ENCODE measurements around the gene PPP2R3A.

DNA sequence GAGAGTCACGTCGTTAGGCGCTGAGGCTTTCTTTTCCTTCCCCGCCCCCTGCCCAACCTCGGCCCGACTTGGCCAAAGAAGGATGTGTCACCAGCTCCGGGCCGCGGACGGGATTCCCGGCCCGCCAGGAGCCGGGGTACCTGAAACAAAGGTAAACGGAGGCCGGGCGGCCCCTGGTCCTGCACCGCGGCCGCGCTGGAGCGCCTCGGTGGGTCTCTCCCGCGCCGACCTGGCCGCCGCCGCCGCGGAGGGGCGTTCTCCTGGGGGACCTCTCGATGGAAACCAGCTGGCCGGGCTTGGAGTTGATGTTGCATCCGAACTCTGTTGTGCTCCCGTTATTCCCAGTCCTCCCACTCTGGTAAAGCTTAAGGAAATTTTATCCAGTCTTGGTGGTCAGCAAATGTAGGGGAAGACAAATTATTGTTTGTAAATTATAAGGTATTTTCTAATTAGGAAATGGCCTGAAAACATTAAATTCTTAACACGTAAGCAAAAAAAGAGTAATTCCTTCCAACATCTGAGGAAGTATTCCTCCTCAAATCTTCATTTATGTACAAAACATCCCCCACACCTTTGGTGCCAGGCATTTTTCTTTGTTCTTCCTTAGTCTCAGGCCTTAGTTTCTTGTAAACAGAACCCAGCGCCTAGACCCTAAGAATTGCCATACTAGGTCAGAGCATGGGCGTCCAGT lies 888 bp downstream of the PPP2R3A start:
- TF ChIP-seq POLR2A (IDR thresholded peaks at IDR 0.05; ENCODE audit: low read depth, low read length) (no peak), JUN (IDR thresholded peaks at IDR 0.05; ENCODE audit: borderline replicate concordance, insufficient read depth, insufficient read length, low read depth) (no peak), POLR2AphosphoS5 (IDR thresholded peaks at IDR 0.05; ENCODE audit: insufficient read depth, low read depth, low read length) (no peak)
- TF ChIP-seq, protein P1, sequence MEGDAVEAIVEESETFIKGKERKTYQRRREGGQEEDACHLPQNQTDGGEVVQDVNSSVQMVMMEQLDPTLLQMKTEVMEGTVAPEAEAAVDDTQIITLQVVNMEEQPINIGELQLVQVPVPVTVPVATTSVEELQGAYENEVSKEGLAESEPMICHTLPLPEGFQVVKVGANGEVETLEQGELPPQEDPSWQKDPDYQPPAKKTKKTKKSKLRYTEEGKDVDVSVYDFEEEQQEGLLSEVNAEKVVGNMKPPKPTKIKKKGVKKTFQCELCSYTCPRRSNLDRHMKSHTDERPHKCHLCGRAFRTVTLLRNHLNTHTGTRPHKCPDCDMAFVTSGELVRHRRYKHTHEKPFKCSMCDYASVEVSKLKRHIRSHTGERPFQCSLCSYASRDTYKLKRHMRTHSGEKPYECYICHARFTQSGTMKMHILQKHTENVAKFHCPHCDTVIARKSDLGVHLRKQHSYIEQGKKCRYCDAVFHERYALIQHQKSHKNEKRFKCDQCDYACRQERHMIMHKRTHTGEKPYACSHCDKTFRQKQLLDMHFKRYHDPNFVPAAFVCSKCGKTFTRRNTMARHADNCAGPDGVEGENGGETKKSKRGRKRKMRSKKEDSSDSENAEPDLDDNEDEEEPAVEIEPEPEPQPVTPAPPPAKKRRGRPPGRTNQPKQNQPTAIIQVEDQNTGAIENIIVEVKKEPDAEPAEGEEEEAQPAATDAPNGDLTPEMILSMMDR (IDR thresholded peaks at IDR 0.05; ENCODE audit: extremely low read depth in 1 of 2, insufficient read depth in 1 of 2, low read depth in 1 of 2, low read length in 2 of 2) = no peak

Measured in endothelial cell of umbilical vein (primary cell).